Cardiac muscle cell (in vitro differentiated cells and primary cell): ENCODE results near the gene SYNCRIP. TPM values are rescaled to one million over a fixed set of nuclear protein-coding genes. Genes with fewer than 3 reads are reported as not detected.

Experiments used
- DNase-seq, 2 donors: peaks; one replicate each; pipeline versions ENCODE4 v3.0.0 to v3.0.0-alpha.2; 2010 to 2017; ENCODE audit warnings: low read depth in 1 of 2, low spot score in 1 of 2
- H3K27ac ChIP-seq: fragments of 200-600 bp; sonication (generic); 2 replicates; pipeline ENCODE4 v1.5.1; 2016
- H3K27me3 ChIP-seq: fragments of 200-600 bp; sonication (generic); 2 replicates; pipeline ENCODE4 v1.6.0; 2016; ENCODE audit warnings: control low read depth
- H3K36me3 ChIP-seq: fragments of 200-600 bp; sonication (generic); 2 replicates; pipeline ENCODE4 v1.5.1; 2016; ENCODE audit warnings: control low read depth
- H3K4me1 ChIP-seq: fragments of 200-600 bp; sonication (generic); 2 replicates; pipeline ENCODE4 v1.8.1; 2017; ENCODE audit warnings: low read depth, mild to moderate bottlenecking, mixed run types
- H3K4me3 ChIP-seq: fragments of 200-600 bp; sonication (generic); 2 replicates; pipeline ENCODE4 v1.5.1; 2016; ENCODE audit warnings: mild to moderate bottlenecking
- H3K9me3 ChIP-seq: fragments of 200-600 bp; sonication (generic); 2 replicates; pipeline ENCODE4 v1.5.1; 2017; ENCODE audit warnings: low read depth, mild to moderate bottlenecking, control low read depth
- CTCF ChIP-seq: IDR thresholded peaks from 2 replicates; pipeline ENCODE4 v1.5.1; 2012; ENCODE audit warnings: low read depth, mild to moderate bottlenecking, low read length
- polyA plus RNA-seq: library from polyadenylated mRNA; unstranded; fragments of >200 nt; fragmentation: Nextera tagmentation; extraction: Ambion mirVana; gene quantifications from 2 replicates; pipeline ENCODE4 v1.2.1, GENCODE V29; 2016
- total RNA-seq: library from RNA; depleted of rRNA; stranded (reverse); fragments of >200 nt; gene quantifications from 2 replicates; pipeline ENCODE4 v1.2.3, GENCODE V29; 2016

SYNCRIP gene
- total and polyA plus RNA-seq, 2 experiments from 2014 or later, result 40.7 to 48.8 TPM

GRCh38 chr6:85678026-85678601 lies 35.4 kb upstream of the SYNCRIP start:
- no peak for TF ChIP-seq CTCF
- H3K27ac ChIP-seq, result peak overlapping the region; percentile 94
- no peak for DNase-seq

GRCh38 chr6:85677234-85677956 lies 34.7 kb upstream of the SYNCRIP start:
- Histone ChIP-seq H3K4me1 (peaks cover 6% of the 10 kb centered on the region), H3K27ac (peak overlapping the region; percentile 94)

More at GRCh38 chr6:85678026-85678601, 35.4 kb upstream of the SYNCRIP start:
- no peaks in the 10 kb centered on the region for H3K9me3 ChIP-seq
- no peaks in the 10 kb centered on the region for H3K36me3 ChIP-seq
- no peaks in the 10 kb centered on the region for H3K27me3 ChIP-seq
- H3K4me3 ChIP-seq, result peak overlapping the region; percentile 91
- peaks cover 6% of the 10 kb centered on the region for H3K4me1 ChIP-seq

GRCh38 chr6:85676086-85676729 lies 33.5 kb upstream of the SYNCRIP start:
- Histone ChIP-seq H3K4me3 (peak overlapping the region; percentile 91), H3K27ac (no peak overlapping the region), H3K4me1 (peaks cover 6% of the 10 kb centered on the region), H3K27me3 (no peaks in the 10 kb centered on the region), H3K9me3 (no peaks in the 10 kb centered on the region), H3K36me3 (no peaks in the 10 kb centered on the region)
- TF ChIP-seq CTCF, result no peak
- peak in 1 of 2 donors; percentile 56 for DNase-seq

More at GRCh38 chr6:85677234-85677956, 34.7 kb upstream of the SYNCRIP start:
- H3K27me3 ChIP-seq, result no peaks in the 10 kb centered on the region
- peak in 1 of 2 donors; percentile 49 for DNase-seq
- H3K36me3 ChIP-seq, result no peaks in the 10 kb centered on the region
- H3K9me3 ChIP-seq, result no peaks in the 10 kb centered on the region
- peak; percentile 28 for TF ChIP-seq CTCF
- peak overlapping the region; percentile 91 for H3K4me3 ChIP-seq

- TF ChIP-seq CTCF, result no peak
- peaks cover 6% of the 10 kb centered on the region for H3K4me1 ChIP-seq
- no peaks in the 10 kb centered on the region for H3K9me3 ChIP-seq
- peak in 1 of 2 donors; percentile 54 for DNase-seq
- no peaks in the 10 kb centered on the region for H3K36me3 ChIP-seq
- no peaks in the 10 kb centered on the region for H3K27me3 ChIP-seq
- no peak overlapping the region for H3K27ac ChIP-seq
- peak overlapping the region; percentile 91 for H3K4me3 ChIP-seq
Measured at GRCh38 chr6:85675030-85675819, 32.5 kb upstream of the SYNCRIP start.

GRCh38 chr6:85674604-85675003 lies 31.9 kb upstream of the SYNCRIP start:
- H3K27me3 ChIP-seq, result no peaks in the 10 kb centered on the region
- no peak for TF ChIP-seq CTCF
- no peaks in the 10 kb centered on the region for H3K9me3 ChIP-seq
- H3K4me1 ChIP-seq, result peaks cover 6% of the 10 kb centered on the region
- DNase-seq, result no peak
- H3K4me3 ChIP-seq, result no peak overlapping the region
- no peak overlapping the region for H3K27ac ChIP-seq
- H3K36me3 ChIP-seq, result no peaks in the 10 kb centered on the region
